HL-60/S4 treated with phorbol 12-myristate 13-acetate at 8.2 ng/mL for 4 days and 3 days (cell line): ENCODE measurements around the gene AAMDC.

Source experiments
- in situ Hi-C: fragments of 300-500 bp; cut with MboI; formaldehyde crosslinking; loops from 2 replicates; pipeline ENCODE4 v1.15.0; 2022; ENCODE audit warnings: low sequenced_read_pairs

Gene AAMDC

DNA sequence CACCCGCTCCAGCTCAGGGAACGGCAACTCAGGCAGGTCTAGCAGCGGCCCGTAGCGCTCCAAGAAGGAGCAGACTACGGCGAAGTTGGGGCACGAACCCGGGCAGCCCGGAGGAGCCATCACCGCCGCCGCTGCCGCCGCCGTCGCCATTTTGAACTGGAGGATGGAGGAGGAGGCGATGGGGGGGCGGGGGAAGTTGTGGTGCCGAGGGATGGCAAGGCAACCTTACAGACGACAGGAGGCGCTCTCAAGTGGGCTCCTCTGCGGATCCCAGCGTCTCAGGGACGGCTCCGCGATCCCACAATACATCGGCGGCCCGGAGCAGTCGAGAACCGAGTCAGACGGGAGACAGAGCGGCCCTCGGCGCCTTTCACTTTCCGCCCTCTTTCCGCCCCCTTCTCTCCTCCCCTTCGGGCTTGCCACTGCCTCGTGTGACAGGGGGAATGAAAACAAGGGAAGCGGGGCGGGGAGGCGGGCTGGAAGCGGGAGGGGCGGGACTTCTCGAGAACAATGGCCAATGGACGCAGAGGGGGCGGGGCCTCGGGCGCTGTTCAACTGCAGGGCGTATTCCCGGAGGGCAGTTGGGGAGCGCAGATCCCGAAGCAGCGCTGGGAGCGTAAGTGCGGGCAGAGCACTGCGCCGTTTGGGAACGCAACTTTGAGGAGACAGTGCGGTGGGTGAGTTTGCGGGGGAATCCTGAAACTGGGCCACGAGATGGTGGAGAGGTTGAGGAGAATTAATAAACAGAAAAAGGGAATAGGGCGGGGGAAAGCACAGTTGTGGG, at the start of gene AAMDC, which contains the start of gene RSF1:
TSS of gene AAMDC (plus strand) at position 580 of the 784 bp plus-strand sequence. CDS start 21,353 bp downstream, outside the sequence.
TSS of gene RSF1 (minus strand) at position 158 of the 784 bp plus-strand sequence. CDS start at position 150, 8 bp downstream.
- in situ Hi-C loops: no loop called here

DNA sequence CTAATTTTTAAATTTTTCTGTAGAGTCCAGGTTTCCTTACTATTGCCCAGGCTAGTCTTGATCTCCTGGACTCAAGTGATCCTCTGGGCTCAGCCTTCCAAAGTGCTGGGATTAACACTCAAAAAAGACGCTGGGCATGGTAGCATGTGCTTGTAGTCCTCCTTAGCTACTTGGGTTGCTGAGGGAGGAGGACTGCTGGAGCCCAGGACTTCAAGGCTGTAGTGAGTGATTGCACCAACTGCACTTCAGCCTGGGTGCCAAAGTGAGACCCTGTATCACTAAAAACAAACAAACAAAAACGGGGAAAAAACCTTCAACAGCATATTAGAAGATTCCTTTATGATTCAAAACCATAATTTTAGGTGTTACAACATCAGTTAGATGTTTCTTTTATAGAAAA, 45.0 kb upstream of the AAMDC start:
- in situ Hi-C loops: no loop called here

GRCh38 chr11:77776455-77776854, 44.5 kb upstream of the AAMDC start:
- in situ Hi-C loops: no loop called here

- in situ Hi-C loops: no loop called here
Observed at GRCh38 chr11:77778118-77778517, 42.8 kb upstream of the AAMDC start.

DNA sequence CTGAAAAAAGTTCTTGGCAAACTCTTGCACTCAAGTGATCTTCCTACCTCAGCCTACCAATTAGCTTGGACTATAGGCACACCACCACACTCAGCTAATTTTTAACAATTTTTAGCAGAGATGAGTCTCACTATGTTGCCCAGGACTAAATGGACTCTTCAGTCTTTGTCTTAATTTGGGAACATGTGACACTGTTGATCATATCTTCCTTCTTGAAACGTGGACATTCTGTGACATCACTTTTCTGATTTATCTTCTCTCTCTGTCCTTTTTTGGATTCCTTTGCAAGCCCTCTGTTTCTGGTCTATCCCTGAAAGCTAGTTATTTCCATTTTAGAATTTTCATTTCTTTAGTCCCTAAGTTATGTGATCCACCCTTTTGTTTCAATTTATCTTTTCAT, 42.4 kb upstream of the AAMDC start:
- in situ Hi-C loops: no loop called here

DNA sequence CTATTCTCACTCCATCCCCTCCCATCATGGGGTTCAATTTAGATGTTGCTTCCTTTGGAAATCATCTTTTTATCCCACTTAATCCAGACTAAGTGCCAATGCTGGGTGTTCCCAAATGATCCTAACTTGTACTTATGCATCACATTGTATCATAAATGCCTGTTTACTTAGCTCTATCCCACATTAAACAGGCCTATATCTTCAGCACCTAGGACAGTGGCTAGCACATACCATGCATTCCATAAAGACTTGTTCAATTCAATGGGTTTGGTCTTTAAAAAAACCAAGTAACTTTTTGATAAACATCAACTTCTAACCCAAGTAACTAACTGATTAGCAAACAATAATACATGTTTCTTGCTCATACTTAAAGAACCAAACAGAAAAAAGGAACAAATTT, 41.0 kb upstream of the AAMDC start:
- in situ Hi-C loops: no loop called here

GRCh38 chr11:77783025-77783424, 37.9 kb upstream of the AAMDC start:
- in situ Hi-C loops: no loop called here

DNA sequence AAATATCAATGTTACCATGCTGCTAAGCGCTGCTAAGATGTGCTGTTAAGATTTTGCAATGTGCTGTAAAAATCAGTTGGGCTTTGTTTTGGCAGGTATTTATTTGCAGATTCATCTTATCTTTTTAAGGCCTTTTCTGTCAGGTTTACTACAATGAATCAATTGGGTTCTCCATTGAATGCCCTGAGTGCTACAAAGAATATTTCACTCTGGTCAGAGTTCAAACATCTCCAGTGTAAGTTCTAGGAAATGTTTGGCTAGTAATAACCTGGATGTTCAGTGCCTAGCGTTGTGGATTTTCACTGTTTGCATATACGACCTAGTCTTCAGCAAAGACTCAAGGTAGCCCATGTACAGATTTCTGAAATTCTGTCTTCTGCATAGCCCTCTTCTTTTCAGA, 36.4 kb upstream of the AAMDC start:
- in situ Hi-C loops: no loop called here

- in situ Hi-C loops: no loop called here
Observed at GRCh38 chr11:77789061-77789730, 31.7 kb upstream of the AAMDC start.

- in situ Hi-C loops: no loop called here
Observed at GRCh38 chr11:77789731-77790476, 31.0 kb upstream of the AAMDC start.

GRCh38 chr11:77791301-77791700, 29.6 kb upstream of the AAMDC start:
- in situ Hi-C loops: no loop called here

GRCh38 chr11:77793972-77794371, 27.0 kb upstream of the AAMDC start:
- in situ Hi-C loops: no loop called here

GRCh38 chr11:77799338-77799737, 21.6 kb upstream of the AAMDC start:
- in situ Hi-C loops: no loop called here

DNA sequence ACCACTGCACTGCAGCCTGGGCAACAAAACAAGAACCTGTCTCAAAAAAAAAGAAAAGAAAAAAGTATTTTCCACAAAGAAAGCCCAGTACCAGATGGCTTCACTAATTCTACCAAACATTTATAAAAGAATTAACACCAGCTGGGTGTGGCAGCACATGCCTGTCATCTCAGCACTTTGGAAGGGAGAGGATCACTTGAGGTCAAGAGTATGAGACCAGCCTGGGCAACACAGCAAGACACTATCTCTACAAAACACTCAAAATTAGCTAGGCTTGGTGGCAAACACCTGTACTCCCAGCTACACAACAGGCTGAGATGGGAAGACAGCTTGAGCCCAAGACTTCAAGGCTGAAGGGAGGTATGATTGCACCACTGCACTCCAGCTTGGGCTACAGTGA, 20.5 kb upstream of the AAMDC start:
- in situ Hi-C loops: no loop called here

DNA sequence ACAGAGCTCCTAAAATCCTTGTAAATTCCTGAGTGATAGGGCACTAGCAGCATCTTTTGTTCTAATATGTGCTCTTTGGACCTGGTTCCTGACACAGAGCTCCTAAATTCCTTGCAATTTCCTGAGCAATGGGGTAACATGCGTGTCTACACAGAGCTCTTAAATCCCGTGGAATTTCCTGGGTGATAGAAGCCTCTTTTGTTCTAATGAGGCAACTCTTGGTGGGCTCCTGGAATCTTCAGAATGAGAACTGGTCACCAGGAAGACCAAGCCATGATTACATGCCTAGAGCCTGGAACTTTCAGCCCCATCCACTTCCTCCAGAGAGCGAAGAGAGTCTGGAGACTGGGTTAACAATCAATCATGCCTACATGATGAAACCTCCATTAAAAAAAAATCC, 19.5 kb upstream of the AAMDC start:
- in situ Hi-C loops: no loop called here

GRCh38 chr11:77806415-77806814, 14.5 kb upstream of the AAMDC start:
- in situ Hi-C loops: no loop called here

DNA sequence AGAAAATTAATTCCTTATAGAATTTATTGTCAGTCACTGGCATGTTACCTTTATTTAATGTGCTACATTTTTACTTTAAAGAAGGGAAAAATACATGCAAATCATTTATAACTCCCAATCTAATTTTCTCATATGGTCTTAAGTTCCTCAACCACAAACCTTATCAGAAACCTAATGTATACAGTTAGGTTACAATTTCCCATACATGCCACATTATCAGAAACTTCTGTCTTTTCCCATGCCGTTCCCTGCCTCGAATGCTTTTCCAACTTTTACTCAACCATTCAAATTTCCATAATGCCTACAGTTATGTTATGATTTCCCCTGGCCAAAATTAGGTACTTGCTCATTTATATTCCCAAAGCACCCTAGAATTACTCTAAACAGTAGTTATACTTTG, 14.0 kb upstream of the AAMDC start:
- in situ Hi-C loops: no loop called here

GRCh38 chr11:77813256-77813655, 7.7 kb upstream of the AAMDC start:
- in situ Hi-C loops: no loop called here

GRCh38 chr11:77814848-77815247, 6.1 kb upstream of the AAMDC start:
- in situ Hi-C loops: no loop called here

DNA sequence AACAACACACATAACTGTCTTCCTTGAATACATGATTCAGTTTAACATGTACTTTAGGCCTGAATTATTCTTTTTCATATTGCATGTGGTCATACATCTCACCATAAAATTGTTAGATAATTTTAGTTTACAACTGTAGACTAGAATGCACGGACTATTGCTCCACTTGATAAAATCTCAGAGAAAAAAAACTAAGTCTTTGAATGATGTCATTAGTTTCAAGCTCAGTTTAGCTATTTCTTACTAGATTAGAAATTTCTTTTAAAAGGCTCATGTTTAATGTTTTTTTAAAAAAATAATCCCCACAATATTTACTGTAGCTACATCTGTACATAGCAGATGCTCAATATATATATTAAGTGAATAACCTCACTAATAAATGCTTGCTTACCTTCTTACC, 5.5 kb upstream of the AAMDC start:
- in situ Hi-C loops: no loop called here

GRCh38 chr11:77819411-77819920, 1.5 kb upstream of the AAMDC start:
- in situ Hi-C loops: no loop called here
